NB4 (cell line): ENCODE results near the gene WLS.

ENCODE experiments used
- MYC ChIP-seq: IDR thresholded peaks from 2 replicates; pipeline ENCODE4 v1.6.1; 2011; ENCODE audit warnings: low read depth, low read length
- POLR2A ChIP-seq: IDR thresholded peaks from 2 replicates; pipeline ENCODE4 v1.6.1; 2011; ENCODE audit warnings: mild to moderate bottlenecking; ENCODE audit not compliant: insufficient read length; ENCODE audit errors: extremely low read depth
- TF ChIP-seq, protein P1 (sequence below): IDR thresholded peaks from 2 replicates; pipeline ENCODE4 v1.6.1; 2011; ENCODE audit warnings: low read depth, low read length
- TF ChIP-seq, protein P2 (sequence below): IDR thresholded peaks from one replicate; pipeline ENCODE4 v1.5.1; 2012; ENCODE audit warnings: low read depth, low read length

GRCh38 chr1:68205794-68206358 lies 26.4 kb downstream of the WLS start:
- TF ChIP-seq POLR2A (no peak), MYC (no peak)
- TF ChIP-seq, protein P1, sequence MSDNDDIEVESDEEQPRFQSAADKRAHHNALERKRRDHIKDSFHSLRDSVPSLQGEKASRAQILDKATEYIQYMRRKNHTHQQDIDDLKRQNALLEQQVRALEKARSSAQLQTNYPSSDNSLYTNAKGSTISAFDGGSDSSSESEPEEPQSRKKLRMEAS, result no peak
- TF ChIP-seq, protein P2, sequence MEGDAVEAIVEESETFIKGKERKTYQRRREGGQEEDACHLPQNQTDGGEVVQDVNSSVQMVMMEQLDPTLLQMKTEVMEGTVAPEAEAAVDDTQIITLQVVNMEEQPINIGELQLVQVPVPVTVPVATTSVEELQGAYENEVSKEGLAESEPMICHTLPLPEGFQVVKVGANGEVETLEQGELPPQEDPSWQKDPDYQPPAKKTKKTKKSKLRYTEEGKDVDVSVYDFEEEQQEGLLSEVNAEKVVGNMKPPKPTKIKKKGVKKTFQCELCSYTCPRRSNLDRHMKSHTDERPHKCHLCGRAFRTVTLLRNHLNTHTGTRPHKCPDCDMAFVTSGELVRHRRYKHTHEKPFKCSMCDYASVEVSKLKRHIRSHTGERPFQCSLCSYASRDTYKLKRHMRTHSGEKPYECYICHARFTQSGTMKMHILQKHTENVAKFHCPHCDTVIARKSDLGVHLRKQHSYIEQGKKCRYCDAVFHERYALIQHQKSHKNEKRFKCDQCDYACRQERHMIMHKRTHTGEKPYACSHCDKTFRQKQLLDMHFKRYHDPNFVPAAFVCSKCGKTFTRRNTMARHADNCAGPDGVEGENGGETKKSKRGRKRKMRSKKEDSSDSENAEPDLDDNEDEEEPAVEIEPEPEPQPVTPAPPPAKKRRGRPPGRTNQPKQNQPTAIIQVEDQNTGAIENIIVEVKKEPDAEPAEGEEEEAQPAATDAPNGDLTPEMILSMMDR, result no peak
